ENCODE results near the gene STARD4.

- TF ChIP-seq CTCF (IDR thresholded peaks at IDR 0.05) = no peak
- TF ChIP-seq POLR2A (IDR thresholded peaks at IDR 0.05) = no peak
Measured at GRCh38 chr5:111528056-111528455, 15.7 kb upstream of the STARD4 start.

Data from esophagus squamous epithelium (tissue), 4 donors.